ENCODE results near the gene EXOC6. TPM values are rescaled to one million over a fixed set of nuclear protein-coding genes. Genes with fewer than 3 reads are reported as not detected.

Gene EXOC6
- total and polyA plus RNA-seq, 10 of the 15 experiments (the other 5 are each of a cell fraction or from before 2014, with no cell fraction given): 7.6 to 53.8 (median 13.3) TPM

DNA sequence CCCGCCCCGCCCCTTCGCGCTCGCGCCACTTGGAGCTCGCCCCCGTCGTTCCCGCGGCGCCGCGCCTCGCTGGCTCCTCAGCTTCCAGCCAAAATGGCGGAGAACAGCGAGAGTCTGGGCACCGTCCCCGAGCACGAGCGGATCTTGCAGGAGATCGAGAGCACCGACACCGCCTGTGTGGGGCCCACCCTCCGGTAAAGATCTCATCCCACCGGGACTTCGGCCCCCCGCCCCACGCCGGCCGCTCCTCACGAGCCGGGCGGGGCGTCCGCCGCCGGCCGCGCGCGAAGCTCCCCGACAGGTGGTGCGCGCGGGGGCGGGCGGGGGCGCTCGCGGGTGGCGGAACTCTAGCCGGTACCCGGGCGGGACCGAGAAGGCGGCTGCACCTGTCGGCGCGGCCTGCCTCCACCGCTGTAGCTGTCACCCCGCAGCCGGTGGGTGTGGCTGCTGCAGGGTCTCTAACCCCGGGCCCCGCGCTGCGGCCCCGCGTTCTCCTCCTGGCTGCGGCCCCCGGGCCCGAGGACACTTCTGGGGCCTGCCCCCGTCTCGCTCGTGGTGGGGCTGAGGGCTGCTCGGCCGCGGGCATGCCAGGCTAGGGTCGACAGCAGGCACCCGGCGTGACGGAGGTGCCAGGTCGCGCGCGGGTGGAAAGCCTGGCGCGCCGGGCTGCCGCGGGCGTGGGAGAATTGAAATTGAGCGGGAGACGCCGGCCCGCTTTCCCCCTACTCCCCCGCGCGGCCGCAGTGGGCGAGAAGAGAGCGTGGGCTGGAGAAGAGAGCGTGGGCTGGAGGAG, at the start of gene EXOC6 (continued):
- TF ChIP-seq IKZF2 (IDR thresholded peaks at IDR 0.05): no peak
- TF ChIP-seq, protein P1, sequence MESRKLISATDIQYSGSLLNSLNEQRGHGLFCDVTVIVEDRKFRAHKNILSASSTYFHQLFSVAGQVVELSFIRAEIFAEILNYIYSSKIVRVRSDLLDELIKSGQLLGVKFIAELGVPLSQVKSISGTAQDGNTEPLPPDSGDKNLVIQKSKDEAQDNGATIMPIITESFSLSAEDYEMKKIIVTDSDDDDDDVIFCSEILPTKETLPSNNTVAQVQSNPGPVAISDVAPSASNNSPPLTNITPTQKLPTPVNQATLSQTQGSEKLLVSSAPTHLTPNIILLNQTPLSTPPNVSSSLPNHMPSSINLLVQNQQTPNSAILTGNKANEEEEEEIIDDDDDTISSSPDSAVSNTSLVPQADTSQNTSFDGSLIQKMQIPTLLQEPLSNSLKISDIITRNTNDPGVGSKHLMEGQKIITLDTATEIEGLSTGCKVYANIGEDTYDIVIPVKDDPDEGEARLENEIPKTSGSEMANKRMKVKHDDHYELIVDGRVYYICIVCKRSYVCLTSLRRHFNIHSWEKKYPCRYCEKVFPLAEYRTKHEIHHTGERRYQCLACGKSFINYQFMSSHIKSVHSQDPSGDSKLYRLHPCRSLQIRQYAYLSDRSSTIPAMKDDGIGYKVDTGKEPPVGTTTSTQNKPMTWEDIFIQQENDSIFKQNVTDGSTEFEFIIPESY (IDR thresholded peaks at IDR 0.05): no peak
- TF ChIP-seq, protein P2, sequence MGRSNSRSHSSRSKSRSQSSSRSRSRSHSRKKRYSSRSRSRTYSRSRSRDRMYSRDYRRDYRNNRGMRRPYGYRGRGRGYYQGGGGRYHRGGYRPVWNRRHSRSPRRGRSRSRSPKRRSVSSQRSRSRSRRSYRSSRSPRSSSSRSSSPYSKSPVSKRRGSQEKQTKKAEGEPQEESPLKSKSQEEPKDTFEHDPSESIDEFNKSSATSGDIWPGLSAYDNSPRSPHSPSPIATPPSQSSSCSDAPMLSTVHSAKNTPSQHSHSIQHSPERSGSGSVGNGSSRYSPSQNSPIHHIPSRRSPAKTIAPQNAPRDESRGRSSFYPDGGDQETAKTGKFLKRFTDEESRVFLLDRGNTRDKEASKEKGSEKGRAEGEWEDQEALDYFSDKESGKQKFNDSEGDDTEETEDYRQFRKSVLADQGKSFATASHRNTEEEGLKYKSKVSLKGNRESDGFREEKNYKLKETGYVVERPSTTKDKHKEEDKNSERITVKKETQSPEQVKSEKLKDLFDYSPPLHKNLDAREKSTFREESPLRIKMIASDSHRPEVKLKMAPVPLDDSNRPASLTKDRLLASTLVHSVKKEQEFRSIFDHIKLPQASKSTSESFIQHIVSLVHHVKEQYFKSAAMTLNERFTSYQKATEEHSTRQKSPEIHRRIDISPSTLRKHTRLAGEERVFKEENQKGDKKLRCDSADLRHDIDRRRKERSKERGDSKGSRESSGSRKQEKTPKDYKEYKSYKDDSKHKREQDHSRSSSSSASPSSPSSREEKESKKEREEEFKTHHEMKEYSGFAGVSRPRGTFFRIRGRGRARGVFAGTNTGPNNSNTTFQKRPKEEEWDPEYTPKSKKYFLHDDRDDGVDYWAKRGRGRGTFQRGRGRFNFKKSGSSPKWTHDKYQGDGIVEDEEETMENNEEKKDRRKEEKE (IDR thresholded peaks at IDR 0.05): 0 out of 2 replicates have a peak, but pooled peaks have one; percentile 19
- TF ChIP-seq RB1 (IDR thresholded peaks at IDR 0.05; ENCODE audit: borderline replicate concordance): peak; percentile 25; the same call in 1 of the 2 replicates
- TF ChIP-seq, protein P3, sequence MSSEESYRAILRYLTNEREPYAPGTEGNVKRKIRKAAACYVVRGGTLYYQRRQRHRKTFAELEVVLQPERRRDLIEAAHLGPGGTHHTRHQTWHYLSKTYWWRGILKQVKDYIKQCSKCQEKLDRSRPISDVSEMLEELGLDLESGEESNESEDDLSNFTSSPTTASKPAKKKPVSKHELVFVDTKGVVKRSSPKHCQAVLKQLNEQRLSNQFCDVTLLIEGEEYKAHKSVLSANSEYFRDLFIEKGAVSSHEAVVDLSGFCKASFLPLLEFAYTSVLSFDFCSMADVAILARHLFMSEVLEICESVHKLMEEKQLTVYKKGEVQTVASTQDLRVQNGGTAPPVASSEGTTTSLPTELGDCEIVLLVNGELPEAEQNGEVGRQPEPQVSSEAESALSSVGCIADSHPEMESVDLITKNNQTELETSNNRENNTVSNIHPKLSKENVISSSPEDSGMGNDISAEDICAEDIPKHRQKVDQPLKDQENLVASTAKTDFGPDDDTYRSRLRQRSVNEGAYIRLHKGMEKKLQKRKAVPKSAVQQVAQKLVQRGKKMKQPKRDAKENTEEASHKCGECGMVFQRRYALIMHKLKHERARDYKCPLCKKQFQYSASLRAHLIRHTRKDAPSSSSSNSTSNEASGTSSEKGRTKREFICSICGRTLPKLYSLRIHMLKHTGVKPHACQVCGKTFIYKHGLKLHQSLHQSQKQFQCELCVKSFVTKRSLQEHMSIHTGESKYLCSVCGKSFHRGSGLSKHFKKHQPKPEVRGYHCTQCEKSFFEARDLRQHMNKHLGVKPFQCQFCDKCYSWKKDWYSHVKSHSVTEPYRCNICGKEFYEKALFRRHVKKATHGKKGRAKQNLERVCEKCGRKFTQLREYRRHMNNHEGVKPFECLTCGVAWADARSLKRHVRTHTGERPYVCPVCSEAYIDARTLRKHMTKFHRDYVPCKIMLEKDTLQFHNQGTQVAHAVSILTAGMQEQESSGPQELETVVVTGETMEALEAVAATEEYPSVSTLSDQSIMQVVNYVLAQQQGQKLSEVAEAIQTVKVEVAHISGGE (CRISPR knock-in tag; IDR thresholded peaks at IDR 0.05): peak; percentile 64
- TF ChIP-seq SPI1 (IDR thresholded peaks at IDR 0.05; ENCODE audit: borderline replicate concordance, insufficient read depth, low read depth, low read length): no peak
- no peak for TF ChIP-seq SUPT20H (IDR thresholded peaks at IDR 0.05; ENCODE audit: borderline replicate concordance, control insufficient read depth, low read depth, low read length)
- TF ChIP-seq CREB1 (IDR thresholded peaks at IDR 0.05; ENCODE audit: low read depth): no peak
- TF ChIP-seq TARDBP (IDR thresholded peaks at IDR 0.05; ENCODE audit: borderline replicate concordance): no peak
- TF ChIP-seq BHLHE40 (IDR thresholded peaks at IDR 0.05; ENCODE audit: borderline replicate concordance in 1 of 2, low read depth in 2 of 2, low read length in 1 of 2): peak in 1 of 2 experiments; percentile 89; a peak in 2 of 4 replicates
- no peak for TF ChIP-seq POLR2AphosphoS2 (IDR thresholded peaks at IDR 0.05; ENCODE audit: low read depth, low read length)
- peak; percentile 88 for TF ChIP-seq GATAD2B (conservative IDR thresholded peaks at IDR 0.05; ENCODE audit: low read depth)
- TF ChIP-seq CEBPB (IDR thresholded peaks at IDR 0.05; ENCODE audit: borderline replicate concordance in 1 of 2, low read depth in 2 of 2, low read length in 2 of 2): no peak
- TF ChIP-seq DPF2 (IDR thresholded peaks at IDR 0.05): peak; percentile 78; the same call in 1 of the 2 replicates
- TF ChIP-seq BMI1 (IDR thresholded peaks at IDR 0.05; ENCODE audit: borderline replicate concordance): no peak
- no peak for TF ChIP-seq EP300 (IDR thresholded peaks at IDR 0.05; ENCODE audit: borderline replicate concordance in 1 of 2, control insufficient read depth in 1 of 2, low read depth in 2 of 2, low read length in 2 of 2)
- TF ChIP-seq RFX5 (IDR thresholded peaks at IDR 0.05; ENCODE audit: low read depth, low read length): no peak
- peak; percentile 75; the same call in 1 of the 2 replicates for TF ChIP-seq TCF12 (IDR thresholded peaks at IDR 0.05; ENCODE audit: low read depth, low read length)
- TF ChIP-seq NRF1 (conservative IDR thresholded peaks at IDR 0.05; ENCODE audit: low read depth, low read length): no peak
- TF ChIP-seq SREBF2 (IDR thresholded peaks at IDR 0.05; ENCODE audit: low read length): no peak
- TF ChIP-seq YY1 (IDR thresholded peaks at IDR 0.05; ENCODE audit: low read depth, low read length): peak; percentile 96
- no peak for TF ChIP-seq NBN (IDR thresholded peaks at IDR 0.05)
